CD4-positive, alpha-beta T cell treated with Interleukin-12 subunit alpha and Interleukin-12 subunit beta, for 1 hour (primary cell): ENCODE results near the gene POU2F1.
"Not testable (repeated sequence)": the region's sequence is repeated elsewhere in the genome, so short reads cannot be mapped to it uniquely, and the experiment has no call there.

Source experiments
- DNase-seq: peaks from one replicate; pipeline ENCODE4 v3.0.0-alpha.2; 2020

The POU2F1 gene

DNA sequence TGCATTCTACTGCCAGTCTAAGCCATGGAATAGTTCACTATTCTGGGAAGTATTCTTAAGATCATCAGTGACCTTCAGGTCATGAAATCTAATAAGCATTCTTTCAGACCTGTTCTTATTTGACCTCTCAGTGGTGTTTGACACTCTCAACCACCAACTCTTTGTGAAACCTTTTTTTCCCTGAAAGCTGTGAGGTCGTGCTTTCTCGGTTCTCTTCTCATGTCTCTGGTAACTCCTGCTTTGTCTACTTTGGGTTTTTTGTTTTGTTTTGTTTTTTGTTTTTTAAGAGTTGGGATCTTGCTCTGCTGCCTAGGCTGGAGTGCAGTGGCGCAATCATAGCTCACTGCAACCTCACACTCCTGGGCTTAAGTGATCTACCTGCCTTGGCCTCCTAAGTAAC lies 56.3 kb downstream of the POU2F1 start:
- no peak for DNase-seq

DNA sequence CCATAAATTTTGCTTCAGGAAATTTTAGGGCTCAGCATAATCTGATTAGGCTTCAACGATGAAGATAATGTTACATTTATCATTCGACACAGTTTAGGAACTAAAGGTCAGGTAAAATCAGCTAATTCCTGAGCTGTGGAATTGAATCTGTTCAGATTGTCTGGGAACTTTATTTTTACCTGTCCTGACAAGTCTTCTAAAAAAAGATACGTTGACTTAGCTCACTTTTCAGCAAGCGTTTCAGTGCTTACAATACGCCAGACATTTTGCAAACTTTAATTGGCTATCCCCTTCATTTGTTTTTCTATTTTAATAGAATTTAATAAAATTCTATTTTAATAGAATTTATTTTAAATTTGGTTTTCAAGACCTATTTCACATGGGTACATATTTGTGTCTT lies 57.8 kb downstream of the POU2F1 start:
- no peak for DNase-seq

DNA sequence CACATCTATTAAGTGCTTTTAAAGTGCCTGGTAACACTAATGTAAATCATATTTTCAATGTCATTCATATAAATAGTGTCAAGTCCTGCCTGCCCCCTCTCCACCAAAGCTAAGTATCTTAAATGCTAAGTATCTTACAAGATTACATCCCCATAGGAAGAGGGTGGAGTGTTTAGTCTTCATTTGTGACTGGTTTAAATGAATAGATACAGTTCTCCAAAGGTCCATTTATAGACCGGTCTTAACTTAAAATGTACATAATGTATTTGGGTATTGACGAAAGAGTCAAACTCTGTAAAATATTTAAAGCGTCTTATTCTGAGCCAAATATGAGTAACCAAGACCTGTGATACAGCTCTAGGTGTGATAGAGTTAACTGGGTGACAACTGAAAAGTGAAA lies 60.2 kb downstream of the POU2F1 start:
- DNase-seq: no peak

GRCh38 chr1:167288390-167289074 lies 67.8 kb downstream of the POU2F1 start:
- DNase-seq: no peak

DNA sequence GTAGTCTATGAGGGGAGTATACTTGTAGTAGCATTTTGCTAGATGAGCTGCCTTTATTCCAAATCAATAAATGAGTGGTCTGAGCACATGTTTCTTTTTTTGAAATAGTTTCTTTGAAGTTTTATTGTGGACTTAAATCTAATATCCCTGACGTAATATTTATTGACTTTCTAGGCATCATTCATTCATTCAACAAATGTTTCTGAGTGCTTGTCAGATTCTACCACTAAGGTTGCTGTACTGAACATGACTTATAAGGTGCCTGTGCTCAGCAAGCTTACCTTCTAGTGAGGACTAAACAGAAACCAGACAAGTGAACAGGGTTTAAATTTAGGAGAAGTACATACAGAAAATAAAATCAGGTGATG lies 68.4 kb downstream of the POU2F1 start:
- DNase-seq: no peak

DNA sequence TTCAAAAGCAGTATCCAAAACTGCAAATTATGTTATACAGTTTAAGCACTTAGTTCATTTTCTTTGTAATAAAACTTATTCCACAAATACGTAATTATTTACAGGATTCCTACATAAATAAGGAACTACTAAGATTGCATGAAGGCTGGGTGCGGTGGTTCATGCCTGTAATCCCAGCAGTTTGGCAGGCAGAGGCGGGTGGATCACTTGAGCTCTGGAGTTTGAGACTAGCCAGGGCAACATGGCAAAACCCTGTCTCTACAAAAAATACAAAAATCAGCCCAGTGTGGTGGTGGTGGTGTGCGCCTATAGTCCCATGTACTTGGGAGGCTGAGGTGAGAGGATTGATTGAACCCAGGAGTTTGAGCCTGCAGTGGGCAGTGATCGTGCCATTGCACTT lies 69.3 kb downstream of the POU2F1 start:
- DNase-seq: no peak

DNA sequence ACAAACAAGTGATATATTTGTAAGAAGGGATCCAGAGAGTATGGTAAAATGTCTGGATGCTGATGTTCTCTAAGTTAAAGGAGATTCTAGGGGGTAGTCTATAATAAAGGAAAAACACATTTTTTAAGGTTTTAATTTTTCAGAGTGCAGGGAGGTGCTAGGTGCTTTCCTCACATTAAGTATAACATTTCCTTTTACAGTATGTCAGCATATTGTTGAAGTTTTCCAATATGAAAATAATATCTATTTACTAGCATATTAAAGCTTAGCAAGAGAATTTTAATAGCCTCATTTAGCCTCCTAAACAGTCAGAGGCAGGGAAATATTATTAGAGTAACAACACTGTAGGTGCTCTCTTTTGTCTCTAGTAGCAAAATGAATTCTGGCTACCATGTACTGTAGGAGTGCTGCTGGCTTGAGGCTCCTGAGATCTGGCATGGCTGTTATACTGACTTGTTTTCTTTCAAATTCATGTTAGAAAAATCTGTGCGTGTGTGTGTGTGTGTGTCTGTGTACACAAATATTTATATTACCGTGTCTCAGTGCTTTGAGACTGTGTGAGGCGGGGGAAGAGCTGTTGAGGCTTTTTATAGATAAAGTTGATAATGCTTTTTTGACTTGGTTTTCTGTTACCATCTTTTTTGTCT lies 71.0 kb downstream of the POU2F1 start:
- DNase-seq: no peak

DNA sequence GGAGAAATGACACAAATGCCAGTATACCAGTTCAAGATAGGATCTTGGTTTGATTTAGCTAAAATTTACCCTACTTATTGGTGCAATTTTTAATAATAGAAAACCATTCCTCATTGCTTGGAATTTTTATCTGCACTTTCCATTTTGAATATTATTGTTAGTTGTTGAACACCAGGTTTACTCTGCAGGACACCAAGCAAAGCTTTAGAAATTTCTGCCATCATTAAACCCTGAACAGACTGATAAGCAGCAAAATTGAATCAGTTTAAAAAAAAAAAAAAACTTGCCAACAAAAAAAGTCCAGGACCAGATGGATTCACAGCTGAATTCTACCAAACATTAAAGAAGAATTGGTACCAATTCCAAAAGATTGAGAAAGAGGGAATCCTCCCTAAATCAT lies 71.5 kb downstream of the POU2F1 start:
- no peak for DNase-seq

DNA sequence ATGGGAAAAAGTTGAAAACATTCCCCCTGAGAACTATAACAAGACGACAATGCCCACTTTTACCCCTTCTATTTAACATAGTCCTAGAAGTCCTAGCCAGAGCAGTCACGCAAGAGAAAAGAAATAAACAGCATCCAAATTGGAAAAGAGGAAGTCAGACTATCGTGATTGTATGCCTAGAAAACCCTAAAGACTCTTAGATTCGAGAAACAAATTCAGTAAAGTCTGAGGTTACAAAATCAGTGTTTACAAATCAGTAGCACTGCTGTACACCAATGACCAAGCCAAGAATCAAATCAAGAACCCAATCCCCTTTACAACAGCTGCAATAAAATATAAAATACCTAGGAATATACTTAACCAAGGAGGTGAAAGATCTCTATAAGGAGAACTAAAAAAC lies 72.4 kb downstream of the POU2F1 start:
- no peak for DNase-seq

- no peak for DNase-seq
Measured at GRCh38 chr1:167294528-167294927, 73.8 kb downstream of the POU2F1 start.

DNA sequence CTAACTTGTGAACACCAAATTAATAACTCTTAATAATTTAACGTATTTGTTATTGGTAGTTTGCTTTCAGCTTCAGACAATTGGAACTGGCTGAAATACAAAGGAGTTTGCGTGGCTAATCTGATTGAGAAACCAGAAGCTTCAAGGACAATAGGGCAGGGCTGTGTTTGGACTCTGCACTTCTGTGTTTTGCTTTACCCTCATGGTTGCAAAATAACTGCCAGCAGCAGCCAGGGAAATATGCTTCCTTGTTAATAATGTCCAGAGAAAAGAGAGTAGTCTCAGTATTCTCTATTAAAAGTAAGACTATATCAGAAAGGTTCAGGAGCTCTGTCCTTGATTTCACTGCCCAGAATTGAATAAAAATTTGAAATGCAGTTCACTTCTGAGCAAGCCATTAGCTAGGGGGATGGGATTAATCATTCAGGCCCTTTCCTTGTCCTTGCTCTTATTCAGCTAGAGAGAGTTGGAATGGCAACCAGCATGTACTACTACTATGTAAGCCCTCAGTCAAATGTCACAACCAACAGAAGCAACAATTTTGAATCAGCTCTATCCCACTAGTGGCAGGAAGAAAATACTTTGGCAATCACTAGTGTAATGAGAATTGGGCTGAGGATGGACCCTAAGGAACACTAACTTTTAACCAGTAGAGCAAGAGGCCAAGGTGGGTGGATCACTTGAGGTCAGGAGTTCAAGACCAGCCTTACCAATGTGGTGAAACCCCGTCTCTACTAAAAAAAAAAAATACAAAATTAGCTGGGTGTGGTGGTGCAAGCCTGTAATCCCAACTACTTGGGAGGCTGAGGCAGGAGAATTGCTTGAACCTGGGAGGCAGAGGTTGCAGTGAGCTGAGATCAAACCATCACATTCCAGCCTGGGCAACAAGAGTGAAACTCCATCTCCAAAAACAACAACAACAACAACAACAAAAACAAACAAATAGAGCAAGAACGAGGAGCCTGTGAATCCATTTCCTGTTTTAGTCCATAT lies 76.8 kb downstream of the POU2F1 start:
- no peak for DNase-seq

GRCh38 chr1:167298325-167298724 lies 77.6 kb downstream of the POU2F1 start:
- DNase-seq: no peak

- DNase-seq: no peak
Measured at GRCh38 chr1:167301355-167301754, 80.7 kb downstream of the POU2F1 start.

DNA sequence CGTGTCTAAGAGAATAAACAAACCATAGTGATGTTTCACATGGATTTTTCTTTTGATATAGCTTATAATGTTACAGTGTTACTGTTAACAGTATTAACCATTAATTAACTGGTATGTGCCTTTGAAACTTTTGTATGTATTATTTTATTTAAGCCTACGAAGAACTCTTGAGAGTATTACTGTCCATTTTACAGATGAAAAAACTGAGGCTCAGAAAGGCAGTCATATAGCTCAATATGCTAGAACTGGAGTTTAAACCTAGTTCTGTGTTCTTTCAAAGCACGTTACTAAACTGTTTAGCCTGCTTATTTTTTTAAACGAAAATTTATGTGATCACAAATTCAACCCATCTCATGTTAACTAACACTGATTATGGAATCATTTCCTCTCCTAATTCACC lies 83.5 kb downstream of the POU2F1 start:
- DNase-seq: no peak

GRCh38 chr1:167305059-167305705 lies 84.5 kb downstream of the POU2F1 start:
- DNase-seq: no peak

DNA sequence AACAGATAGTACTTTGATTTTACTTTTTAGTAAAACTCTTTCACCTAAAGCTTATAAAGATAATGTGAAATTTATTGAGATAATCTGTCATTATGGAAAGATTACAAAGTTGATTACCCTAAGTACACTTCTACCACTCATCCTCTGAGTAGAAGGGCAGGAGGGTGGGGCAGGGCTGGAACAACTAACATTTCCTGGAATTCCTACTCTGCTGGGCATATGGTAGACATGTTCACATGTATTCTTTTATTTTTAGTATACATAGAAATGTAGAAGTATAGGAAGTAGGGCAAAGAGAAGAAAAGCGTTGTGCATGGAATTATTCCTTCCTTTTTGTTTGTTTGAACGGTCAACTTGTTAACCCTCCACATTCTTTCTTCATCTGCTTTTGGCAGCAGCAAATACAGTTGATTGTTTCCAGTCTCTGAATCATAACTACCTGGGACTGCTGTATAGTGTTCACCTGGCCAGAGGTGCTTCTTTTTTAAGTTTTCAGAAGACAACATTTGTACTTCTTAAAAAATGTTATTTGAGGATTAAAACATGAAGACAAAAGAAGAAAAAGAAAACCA lies 85.1 kb downstream of the POU2F1 start:
- DNase-seq: no peak

GRCh38 chr1:167310732-167311131 lies 90.0 kb downstream of the POU2F1 start:
- no peak for DNase-seq

GRCh38 chr1:167312871-167313270 lies 92.2 kb downstream of the POU2F1 start:
- no peak for DNase-seq

DNA sequence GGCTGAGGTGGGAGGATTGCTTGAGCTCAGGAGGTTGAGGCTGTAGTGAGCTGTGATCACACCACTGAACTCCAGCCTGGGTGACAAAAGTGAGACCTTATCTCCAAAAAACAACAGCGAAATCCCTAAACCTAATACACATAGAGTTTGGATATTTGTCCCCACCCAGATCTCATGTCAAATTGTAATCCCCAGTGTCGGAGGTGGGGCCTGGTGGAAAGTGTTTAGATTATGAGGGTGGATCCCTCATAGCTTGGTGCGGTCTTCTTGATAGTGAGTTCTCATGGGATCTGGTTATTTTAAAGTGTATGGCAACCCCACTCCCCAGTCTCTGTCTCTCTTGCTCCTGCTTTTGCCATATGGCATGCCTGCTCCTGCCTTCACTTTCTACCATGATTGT lies 94.0 kb downstream of the POU2F1 start:
- DNase-seq: no peak

GRCh38 chr1:167317463-167317862 lies 96.8 kb downstream of the POU2F1 start:
- no peak for DNase-seq

DNA sequence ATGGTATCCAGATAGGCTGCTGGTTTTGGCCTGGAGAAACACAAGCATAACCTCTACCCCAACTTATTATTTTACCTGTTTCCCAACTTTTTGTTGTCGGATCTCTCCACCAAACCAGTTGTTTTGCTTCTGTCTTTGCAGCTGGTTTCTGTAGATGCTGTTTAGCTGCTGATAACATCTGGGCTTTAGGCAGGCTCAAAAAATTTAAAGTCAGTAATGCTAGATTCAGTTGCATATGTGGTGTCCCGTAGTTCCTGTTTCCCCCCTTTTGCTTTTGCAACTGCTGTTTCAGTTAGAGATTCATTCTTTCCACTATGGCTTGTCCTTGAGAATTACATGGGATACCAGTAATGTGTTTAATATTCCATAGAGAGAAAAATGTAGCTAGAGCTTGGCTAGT lies 98.5 kb downstream of the POU2F1 start:
- not testable (repeated sequence) for DNase-seq

- no peak for DNase-seq
Measured at GRCh38 chr1:167322483-167322882, 101.8 kb downstream of the POU2F1 start.

GRCh38 chr1:167325151-167325550 lies 104.5 kb downstream of the POU2F1 start:
- DNase-seq: no peak
